HG03460 (cell line): ENCODE data around the gene PTPRJ.
A peak's percentile ranks its signal among the peaks of the same experiment; 100 is the strongest.
"Not testable (repeated sequence)": the region's sequence is repeated elsewhere in the genome, so short reads cannot be mapped to it uniquely, and the experiment has no call there.

Experiments used
- ATAC-seq: cut with Tn5 transposase; IDR thresholded peaks from one replicate; pipeline ENCODE4 v1.9.1; 2021; ENCODE audit not compliant: unreplicated experiment

PTPRJ gene

GRCh38 chr11:48107188-48107704 is 126.9 kb downstream of the PTPRJ start:
- peak; percentile 82 for ATAC-seq

- ATAC-seq: no peak
Measured at GRCh38 chr11:48108231-48109045, 128.1 kb downstream of the PTPRJ start.

- ATAC-seq: no peak
Measured at GRCh38 chr11:48109046-48109666, 128.8 kb downstream of the PTPRJ start.

- ATAC-seq: no peak
Measured at GRCh38 chr11:48110509-48110766, 130.1 kb downstream of the PTPRJ start.

- ATAC-seq: no peak
Measured at GRCh38 chr11:48111891-48112290, 131.5 kb downstream of the PTPRJ start.

DNA sequence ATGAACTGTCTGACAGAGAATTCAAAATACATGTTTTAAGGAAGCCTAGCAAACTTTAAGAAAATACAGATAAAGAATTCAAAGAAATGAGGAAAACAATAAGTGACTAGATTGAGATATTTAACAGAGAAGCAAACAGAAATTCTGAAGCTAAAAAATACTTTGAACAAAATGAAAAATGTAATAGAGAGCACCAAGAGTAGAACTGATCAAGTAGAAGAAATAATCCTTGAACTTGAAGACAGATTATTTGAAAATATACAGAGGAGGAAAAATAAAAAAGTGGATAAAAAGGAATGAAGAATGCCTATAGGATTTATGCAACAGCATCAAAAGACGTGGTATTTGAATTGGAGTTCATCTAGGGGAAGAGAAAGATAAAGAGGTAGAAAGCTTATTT is 134.4 kb downstream of the PTPRJ start:
- no peak for ATAC-seq

DNA sequence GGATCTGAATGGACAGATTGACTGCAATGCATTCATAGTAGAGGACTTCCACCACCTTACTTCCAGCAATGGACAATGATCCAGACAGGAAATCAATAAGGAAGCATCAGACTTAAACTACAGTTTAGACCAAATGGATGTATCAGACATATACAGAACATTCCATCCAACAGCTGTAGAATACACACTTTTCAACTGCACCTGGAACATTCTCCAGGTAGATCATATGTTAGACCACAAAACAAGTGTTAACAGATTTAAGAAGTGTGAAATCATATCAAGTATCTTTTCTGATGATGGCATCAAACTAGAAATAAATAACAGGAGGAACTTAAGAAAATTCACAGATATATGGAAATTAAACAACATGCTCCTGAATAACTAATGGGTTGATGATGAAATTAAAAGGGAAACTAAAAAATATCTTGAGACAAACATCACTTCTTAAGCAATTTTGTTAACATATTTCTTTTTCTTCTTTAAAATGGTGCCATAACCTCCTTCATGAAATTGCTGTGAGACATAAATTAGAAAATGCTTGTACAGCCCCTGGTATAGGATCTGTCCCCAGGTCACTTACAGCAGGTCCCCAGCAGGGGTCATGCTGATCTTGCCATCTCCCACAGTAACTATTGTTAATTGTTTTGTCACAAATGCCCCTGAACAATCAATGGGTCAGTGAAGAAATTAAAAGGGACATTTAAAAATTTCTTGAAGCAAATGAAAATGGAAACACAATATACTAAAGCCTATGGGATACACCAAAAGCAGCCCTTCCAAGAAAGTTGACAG is 136.3 kb downstream of the PTPRJ start:
- no peak for ATAC-seq

DNA sequence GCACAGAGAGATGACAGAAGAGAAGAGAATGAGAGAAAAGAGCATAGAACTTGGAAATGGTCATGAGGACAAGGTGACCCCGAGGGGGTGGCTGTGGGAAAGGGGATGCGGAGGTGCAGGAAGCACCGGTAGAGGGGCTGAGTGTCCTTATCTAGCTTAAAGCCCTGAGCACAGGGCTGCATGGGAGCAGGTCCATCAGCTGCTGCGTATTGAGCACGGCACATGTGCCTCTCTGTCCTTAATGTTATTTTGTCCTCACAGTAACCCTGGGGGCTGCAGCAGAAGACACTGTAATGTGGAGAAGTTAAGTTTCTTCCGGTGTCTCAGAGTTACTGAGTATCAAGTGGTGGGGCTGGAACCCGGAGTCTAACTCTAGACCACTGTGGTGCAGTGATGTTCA is 141.9 kb downstream of the PTPRJ start:
- no peak for ATAC-seq

DNA sequence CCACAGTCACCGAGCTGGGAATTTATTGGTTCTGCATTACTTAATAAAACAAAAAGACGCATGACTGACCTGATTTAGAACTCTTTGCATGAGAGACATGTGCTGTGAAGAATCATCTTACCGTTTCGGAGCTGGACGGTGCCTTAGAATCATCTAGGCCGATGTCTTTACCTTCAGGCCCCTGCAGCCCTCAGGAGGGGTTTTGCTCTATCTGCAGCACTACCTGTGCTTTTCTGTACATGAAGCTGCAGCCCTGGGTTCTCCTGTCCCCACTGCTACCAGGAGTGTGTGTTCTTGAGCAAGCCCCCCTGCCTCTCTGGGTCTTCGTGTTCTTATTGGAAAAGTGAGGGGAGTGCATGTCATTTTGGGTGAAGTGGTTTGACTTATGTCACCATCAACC is 142.3 kb downstream of the PTPRJ start:
- ATAC-seq: no peak

DNA sequence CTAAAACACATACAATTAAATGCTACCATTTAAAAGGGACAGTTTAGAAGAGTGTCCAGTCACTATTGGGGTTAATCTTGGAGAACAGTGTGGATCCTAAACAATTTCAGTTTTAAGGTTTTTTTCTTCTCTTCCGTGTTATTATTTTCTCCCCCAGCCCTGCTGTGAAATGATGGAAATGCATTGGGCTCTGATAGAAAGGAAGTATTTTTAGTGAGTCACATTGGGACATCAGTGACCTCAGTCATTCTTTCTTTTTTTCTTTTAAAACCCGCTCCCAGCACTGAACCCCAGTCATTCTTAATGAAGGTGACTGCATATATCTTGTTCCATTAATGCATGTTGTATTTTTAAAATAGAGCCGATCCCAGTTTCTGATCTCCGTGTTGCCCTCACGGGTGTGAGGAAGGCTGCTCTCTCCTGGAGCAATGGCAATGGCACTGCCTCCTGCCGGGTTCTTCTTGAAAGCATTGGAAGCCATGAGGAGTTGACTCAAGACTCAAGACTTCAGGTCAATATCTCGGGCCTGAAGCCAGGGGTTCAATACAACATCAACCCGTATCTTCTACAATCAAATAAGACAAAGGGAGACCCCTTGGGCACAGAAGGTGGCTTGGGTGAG is 143.0 kb downstream of the PTPRJ start:
- no peak for ATAC-seq

DNA sequence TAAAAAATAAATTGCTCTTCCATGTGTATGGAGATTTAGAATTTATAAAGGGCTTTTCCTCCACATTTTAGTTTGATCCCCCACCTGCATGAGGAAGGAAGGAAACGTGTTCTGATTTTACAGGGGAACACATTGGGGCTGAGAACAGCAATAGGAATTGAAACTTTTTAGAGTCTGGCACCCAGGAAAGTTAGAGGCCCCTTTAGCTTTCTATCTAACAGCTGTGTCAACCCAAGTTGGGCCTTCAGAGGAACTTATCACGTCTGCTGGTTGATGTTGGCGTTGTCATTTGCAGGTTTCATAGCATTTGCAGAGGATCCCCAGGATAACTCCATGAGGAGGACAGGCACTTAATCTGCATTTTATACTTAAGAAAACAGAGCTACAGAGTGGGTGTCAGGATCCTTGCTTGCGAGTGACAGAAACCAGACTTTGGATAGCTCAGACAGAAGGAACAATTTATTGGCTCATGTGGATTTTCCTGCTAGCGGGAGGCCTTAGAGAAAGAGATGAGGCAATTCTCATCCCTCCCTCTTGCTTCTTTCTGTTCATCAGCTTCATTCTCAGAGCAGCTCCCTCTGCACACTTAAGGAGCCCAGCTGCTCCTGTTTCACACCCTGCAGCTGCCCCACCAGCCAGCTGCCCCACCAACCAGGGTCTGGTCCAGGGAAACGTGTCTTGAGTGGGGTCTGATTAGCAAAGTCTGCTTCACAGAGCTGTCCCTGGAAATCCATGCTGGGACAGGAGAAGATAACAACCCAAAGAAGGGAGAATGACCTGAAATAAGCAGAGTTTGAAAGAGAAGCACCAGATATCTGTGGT is 143.8 kb downstream of the PTPRJ start:
- ATAC-seq: no peak

- ATAC-seq: no peak
Measured at GRCh38 chr11:48124880-48125279, 144.5 kb downstream of the PTPRJ start.

DNA sequence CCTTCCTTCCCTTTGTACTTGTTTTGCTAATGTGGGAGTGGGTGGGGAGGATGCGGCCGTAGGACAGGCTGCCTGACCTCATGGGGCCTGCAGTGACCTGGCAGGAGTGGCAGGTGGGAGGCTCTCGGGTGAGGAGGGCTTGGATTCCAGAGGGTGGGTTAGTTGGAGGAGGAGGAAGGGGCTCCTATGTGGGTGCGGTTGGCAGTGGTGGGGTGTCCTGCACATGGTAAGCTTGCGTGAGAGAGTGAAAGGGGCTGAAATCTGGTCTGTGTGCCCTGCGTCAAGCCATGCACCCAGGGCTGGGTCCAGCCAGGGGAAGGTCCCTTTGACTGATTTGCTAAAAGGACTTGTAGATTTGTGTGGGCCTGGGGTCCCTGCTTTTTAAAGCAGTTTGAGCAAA is 145.5 kb downstream of the PTPRJ start:
- no peak for ATAC-seq

GRCh38 chr11:48127521-48128183 is 147.3 kb downstream of the PTPRJ start:
- no peak for ATAC-seq

DNA sequence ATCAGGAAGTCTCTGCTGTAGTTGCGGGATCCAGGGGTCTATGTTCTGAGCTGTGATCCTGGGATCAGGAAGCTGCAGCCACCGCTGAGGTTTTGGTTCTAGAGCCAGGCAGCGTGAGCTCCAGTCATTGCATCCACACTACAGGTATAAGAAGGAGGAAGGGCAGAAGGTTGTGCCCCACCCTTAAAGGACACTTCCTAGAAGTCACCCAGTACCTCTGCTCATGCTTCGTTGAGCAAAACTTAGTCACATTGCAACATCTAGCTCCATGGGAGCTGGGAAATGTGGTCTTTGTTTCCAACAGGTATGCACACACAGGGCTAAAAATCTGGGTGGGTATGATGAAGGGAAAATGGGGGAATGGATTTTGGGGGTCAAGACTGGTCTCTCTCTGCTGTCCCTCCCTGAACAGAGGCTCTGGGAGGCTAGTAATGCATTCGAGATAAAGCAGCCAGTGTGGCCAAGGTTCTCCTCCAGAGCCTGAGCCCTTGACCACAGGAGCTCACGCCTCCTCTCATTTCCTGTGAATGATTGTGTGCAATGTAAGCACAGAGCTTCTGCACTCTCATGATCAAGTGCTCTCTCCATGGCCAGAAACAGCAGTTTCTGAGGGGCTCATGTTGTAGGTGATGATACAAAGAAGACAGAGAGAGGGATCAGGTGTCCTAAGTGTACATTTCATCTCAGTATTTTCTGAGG is 149.5 kb downstream of the PTPRJ start:
- ATAC-seq: no peak

- no peak for ATAC-seq
Measured at GRCh38 chr11:48134221-48134922, 154.0 kb downstream of the PTPRJ start.

DNA sequence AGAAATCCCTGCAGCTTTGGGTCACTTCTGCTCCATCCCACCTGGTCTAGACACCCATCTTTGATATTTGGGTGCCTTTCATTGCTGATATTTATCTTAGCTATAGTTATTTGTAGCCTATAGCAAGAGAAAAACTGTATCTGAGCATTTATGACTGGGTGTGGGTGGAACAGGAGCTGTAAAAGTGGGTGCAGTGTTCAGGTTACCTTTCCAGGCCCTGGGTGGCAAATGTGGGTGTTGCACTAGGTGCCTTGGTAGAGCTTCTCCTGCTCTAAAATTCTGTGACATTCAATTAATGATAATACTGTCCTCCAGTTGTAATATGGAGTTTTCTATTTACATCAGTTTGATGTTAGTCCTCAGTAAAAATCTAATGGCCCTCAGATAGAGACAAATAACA is 157.9 kb downstream of the PTPRJ start:
- no peak for ATAC-seq

DNA sequence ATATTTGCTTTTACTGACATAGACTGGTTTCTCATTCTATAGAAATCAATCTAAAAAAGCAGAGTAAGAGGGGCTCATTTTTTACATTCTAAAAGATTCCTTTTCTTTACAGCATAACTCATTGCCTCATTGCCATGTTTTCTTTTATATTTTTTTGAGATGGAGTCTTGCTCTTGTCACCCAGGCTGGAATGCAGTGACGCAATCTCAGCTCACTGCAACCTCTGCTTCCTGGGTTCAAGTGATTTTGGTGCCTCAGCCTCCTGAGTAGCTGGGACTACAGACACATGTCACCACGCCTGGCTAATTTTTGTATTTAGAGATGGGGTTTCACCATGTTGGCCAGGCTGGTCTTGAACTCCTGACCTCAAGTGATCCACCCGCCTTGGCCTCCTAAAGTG is 159.5 kb downstream of the PTPRJ start:
- ATAC-seq: not testable (repeated sequence)
